ENCODE measurements around the gene BMP7.

BMP7 gene

DNA sequence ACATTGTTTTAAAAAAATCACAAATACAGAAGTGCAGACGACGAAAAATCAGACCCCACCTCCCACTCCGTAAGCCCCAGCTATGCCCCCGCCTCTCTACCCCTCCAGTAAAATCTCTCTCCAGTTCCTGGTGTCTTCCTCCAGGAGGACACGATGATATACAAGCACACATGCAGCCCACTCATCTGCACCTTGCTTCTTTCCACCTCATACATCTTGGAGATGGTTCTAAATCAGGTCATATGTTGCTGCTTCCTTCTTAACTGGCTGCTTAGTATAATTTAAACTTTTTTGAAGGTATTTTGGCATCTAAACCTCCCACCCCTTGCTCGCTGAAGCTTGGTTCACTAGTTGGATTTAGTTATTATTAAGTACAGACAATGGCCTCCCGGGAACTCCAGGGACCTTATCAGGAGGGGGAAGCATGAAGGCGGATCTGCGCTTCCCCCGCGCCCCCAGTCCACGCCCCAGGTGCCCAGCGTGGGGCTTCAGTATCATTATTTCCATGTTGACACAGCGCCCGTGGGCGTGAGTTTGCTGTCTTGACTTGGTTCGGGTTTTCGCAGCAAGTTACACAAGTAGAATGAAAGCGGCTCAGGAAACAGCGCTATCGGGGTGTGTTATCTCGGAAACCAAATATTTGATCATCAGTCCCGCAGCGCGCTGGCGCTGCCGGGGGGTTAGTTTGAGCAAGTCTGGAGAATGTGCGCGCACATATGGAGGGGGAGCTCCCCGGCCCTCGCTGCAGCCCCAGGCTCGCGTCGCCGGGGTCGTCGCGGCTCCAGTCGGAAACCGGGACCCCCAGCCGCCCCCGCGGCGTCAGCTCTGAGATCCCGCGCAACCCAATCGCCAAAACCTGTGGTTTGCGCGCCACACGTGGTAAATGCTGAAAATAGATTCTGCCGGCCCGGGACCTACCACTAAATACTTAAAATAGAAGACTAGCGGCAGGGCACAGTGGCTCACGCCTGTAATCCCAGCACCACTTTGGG is 2.3 kb downstream of the BMP7 start (continued):
- TF ChIP-seq KLF9 (tag by site-specific recombination; IDR thresholded peaks at IDR 0.05; ENCODE audit: low read depth) (peak; percentile 30; the same call in 1 of the 2 replicates), ZBTB20 (tag by site-specific recombination; IDR thresholded peaks at IDR 0.05) (peak; percentile 14; the same call in 1 of the 2 replicates), ZBTB8A (tag by site-specific recombination; IDR thresholded peaks at IDR 0.05) (peak; percentile 93), KLF1 (tag by site-specific recombination; IDR thresholded peaks at IDR 0.05) (peak; percentile 46; the same call in 1 of the 2 replicates), GLIS2 (tag by site-specific recombination; IDR thresholded peaks at IDR 0.05) (peak; percentile 78), SCRT2 (tag by site-specific recombination; IDR thresholded peaks at IDR 0.05) (peak; percentile 16; the same call in 1 of the 2 replicates), ZNF335 (tag by site-specific recombination; conservative IDR thresholded peaks at IDR 0.05) (no peak), WT1 (tag by site-specific recombination; IDR thresholded peaks at IDR 0.05) (no peak)
- TF ChIP-seq, protein P1, sequence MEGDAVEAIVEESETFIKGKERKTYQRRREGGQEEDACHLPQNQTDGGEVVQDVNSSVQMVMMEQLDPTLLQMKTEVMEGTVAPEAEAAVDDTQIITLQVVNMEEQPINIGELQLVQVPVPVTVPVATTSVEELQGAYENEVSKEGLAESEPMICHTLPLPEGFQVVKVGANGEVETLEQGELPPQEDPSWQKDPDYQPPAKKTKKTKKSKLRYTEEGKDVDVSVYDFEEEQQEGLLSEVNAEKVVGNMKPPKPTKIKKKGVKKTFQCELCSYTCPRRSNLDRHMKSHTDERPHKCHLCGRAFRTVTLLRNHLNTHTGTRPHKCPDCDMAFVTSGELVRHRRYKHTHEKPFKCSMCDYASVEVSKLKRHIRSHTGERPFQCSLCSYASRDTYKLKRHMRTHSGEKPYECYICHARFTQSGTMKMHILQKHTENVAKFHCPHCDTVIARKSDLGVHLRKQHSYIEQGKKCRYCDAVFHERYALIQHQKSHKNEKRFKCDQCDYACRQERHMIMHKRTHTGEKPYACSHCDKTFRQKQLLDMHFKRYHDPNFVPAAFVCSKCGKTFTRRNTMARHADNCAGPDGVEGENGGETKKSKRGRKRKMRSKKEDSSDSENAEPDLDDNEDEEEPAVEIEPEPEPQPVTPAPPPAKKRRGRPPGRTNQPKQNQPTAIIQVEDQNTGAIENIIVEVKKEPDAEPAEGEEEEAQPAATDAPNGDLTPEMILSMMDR (tag by site-specific recombination; IDR thresholded peaks at IDR 0.05): peak; percentile 74
- TF ChIP-seq, protein P2, sequence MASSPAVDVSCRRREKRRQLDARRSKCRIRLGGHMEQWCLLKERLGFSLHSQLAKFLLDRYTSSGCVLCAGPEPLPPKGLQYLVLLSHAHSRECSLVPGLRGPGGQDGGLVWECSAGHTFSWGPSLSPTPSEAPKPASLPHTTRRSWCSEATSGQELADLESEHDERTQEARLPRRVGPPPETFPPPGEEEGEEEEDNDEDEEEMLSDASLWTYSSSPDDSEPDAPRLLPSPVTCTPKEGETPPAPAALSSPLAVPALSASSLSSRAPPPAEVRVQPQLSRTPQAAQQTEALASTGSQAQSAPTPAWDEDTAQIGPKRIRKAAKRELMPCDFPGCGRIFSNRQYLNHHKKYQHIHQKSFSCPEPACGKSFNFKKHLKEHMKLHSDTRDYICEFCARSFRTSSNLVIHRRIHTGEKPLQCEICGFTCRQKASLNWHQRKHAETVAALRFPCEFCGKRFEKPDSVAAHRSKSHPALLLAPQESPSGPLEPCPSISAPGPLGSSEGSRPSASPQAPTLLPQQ (tag by site-specific recombination; IDR thresholded peaks at IDR 0.05): peak; percentile 34; the same call in 1 of the 2 replicates
- TF ChIP-seq, protein P3, sequence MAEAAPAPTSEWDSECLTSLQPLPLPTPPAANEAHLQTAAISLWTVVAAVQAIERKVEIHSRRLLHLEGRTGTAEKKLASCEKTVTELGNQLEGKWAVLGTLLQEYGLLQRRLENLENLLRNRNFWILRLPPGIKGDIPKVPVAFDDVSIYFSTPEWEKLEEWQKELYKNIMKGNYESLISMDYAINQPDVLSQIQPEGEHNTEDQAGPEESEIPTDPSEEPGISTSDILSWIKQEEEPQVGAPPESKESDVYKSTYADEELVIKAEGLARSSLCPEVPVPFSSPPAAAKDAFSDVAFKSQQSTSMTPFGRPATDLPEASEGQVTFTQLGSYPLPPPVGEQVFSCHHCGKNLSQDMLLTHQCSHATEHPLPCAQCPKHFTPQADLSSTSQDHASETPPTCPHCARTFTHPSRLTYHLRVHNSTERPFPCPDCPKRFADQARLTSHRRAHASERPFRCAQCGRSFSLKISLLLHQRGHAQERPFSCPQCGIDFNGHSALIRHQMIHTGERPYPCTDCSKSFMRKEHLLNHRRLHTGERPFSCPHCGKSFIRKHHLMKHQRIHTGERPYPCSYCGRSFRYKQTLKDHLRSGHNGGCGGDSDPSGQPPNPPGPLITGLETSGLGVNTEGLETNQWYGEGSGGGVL (tag by site-specific recombination; IDR thresholded peaks at IDR 0.05): 0 out of 2 replicates have a peak, but pooled peaks have one; percentile 69

DNA sequence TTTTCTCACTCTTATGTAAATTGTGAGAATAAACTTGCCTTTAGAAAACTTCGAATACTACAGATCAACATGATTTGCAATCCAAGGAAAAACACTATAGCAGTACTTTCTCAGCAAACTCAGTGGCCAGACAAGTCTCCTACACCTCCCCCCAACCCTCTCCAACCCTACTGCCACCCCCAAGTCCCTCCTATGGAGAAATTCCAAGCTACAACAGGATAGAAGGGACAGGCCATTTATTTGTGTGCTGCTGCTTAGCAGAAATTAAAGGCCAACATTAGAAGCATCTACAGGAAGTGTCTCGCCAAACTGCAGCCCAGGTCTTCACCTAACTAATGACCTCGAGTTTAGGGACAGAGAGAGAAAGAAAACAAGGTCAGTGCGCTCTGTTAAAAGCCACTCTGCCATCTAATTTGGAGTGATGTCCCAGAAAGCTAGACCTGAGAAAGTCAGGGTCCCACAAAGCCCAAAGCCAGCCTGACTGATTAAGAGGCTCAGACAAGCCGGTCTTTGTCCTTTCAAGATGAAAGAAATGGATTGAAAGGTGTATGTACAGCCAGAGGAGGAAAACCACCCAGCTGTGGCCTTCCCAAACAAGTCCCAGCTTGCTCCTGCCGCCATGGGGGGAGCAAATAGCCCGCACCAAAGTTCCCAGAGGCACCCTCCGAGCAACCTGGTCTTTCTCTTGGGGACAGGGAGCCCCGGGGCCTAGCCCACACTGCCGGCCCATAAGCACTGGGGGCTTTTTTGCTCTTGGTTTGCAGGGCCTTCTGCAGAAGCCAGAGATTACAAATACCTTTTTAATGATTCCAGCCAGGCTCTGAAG is 3.4 kb downstream of the BMP7 start:
- Histone ChIP-seq H3K36me3 (ENCODE audit: control insufficient read depth in 2 of 2, insufficient read depth in 1 of 2, low read length in 2 of 2) (no peaks in the 10 kb centered on the region), H3K4me3 (ENCODE audit: low read depth, low read length) (no peak overlapping the region), H3K9me3 (ENCODE audit: control insufficient read depth, insufficient read depth, low read depth, low read length) (no peaks in the 10 kb centered on the region), H3K4me1 (ENCODE audit: control insufficient read depth, insufficient read depth, low read length) (peaks cover 28% of the 10 kb centered on the region), H3K27ac (ENCODE audit: extremely low read depth, low read depth, low read length) (peak overlapping the region; percentile 60)
- POLR2A ChIA-PET: no interaction called here
- CTCF ChIA-PET: interaction anchor here (0.5 kb wide), 1 partner anchor 878 kb away, joined by 3 read pairs; no protein-coding TSS in a partner anchor
- TF ChIP-seq, protein P4, sequence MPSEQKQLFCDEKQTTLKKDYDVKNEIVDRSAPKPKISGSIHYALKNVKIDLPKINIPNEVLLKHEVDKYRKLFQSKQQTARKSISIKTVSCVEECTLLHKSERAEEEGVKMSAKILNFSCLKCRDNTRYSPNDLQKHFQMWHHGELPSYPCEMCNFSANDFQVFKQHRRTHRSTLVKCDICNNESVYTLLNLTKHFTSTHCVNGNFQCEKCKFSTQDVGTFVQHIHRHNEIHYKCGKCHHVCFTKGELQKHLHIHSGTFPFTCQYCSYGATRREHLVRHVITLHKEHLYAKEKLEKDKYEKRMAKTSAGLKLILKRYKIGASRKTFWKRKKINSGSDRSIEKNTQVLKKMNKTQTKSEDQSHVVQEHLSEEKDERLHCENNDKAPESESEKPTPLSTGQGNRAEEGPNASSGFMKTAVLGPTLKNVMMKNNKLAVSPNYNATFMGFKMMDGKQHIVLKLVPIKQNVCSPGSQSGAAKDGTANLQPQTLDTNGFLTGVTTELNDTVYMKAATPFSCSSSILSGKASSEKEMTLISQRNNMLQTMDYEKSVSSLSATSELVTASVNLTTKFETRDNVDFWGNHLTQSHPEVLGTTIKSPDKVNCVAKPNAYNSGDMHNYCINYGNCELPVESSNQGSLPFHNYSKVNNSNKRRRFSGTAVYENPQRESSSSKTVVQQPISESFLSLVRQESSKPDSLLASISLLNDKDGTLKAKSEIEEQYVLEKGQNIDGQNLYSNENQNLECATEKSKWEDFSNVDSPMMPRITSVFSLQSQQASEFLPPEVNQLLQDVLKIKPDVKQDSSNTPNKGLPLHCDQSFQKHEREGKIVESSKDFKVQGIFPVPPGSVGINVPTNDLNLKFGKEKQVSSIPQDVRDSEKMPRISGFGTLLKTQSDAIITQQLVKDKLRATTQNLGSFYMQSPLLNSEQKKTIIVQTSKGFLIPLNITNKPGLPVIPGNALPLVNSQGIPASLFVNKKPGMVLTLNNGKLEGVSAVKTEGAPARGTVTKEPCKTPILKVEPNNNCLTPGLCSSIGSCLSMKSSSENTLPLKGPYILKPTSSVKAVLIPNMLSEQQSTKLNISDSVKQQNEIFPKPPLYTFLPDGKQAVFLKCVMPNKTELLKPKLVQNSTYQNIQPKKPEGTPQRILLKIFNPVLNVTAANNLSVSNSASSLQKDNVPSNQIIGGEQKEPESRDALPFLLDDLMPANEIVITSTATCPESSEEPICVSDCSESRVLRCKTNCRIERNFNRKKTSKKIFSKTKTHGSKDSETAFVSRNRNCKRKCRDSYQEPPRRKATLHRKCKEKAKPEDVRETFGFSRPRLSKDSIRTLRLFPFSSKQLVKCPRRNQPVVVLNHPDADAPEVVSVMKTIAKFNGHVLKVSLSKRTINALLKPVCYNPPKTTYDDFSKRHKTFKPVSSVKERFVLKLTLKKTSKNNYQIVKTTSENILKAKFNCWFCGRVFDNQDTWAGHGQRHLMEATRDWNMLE (tag by site-specific recombination; conservative IDR thresholded peaks at IDR 0.05; ENCODE audit: low read depth): no peak
- TF ChIP-seq, protein P5, sequence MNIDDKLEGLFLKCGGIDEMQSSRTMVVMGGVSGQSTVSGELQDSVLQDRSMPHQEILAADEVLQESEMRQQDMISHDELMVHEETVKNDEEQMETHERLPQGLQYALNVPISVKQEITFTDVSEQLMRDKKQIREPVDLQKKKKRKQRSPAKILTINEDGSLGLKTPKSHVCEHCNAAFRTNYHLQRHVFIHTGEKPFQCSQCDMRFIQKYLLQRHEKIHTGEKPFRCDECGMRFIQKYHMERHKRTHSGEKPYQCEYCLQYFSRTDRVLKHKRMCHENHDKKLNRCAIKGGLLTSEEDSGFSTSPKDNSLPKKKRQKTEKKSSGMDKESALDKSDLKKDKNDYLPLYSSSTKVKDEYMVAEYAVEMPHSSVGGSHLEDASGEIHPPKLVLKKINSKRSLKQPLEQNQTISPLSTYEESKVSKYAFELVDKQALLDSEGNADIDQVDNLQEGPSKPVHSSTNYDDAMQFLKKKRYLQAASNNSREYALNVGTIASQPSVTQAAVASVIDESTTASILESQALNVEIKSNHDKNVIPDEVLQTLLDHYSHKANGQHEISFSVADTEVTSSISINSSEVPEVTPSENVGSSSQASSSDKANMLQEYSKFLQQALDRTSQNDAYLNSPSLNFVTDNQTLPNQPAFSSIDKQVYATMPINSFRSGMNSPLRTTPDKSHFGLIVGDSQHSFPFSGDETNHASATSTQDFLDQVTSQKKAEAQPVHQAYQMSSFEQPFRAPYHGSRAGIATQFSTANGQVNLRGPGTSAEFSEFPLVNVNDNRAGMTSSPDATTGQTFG (tag by site-specific recombination; IDR thresholded peaks at IDR 0.05; ENCODE audit: borderline replicate concordance): no peak
- TF ChIP-seq, protein P6, sequence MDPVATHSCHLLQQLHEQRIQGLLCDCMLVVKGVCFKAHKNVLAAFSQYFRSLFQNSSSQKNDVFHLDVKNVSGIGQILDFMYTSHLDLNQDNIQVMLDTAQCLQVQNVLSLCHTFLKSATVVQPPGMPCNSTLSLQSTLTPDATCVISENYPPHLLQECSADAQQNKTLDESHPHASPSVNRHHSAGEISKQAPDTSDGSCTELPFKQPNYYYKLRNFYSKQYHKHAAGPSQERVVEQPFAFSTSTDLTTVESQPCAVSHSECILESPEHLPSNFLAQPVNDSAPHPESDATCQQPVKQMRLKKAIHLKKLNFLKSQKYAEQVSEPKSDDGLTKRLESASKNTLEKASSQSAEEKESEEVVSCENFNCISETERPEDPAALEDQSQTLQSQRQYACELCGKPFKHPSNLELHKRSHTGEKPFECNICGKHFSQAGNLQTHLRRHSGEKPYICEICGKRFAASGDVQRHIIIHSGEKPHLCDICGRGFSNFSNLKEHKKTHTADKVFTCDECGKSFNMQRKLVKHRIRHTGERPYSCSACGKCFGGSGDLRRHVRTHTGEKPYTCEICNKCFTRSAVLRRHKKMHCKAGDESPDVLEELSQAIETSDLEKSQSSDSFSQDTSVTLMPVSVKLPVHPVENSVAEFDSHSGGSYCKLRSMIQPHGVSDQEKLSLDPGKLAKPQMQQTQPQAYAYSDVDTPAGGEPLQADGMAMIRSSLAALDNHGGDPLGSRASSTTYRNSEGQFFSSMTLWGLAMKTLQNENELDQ (tag by site-specific recombination; IDR thresholded peaks at IDR 0.05; ENCODE audit: low read depth): no peak
- TF ChIP-seq ZNF626 (tag by site-specific recombination; IDR thresholded peaks at IDR 0.05): no peak
- no peak for TF ChIP-seq ZFP41 (tag by site-specific recombination; IDR thresholded peaks at IDR 0.05; ENCODE audit: borderline replicate concordance)
- TF ChIP-seq ZNF791 (tag by site-specific recombination; IDR thresholded peaks at IDR 0.05): no peak
